NCI-H2081 treated with DMSO at 0.1 percent for 48 hours (cell line): ENCODE data around the gene CTNNA3.

ENCODE experiments used
- DNase-seq: peaks from one replicate; lab custom pipeline; 2025; lab: John Stamatoyannopoulos, UW

The CTNNA3 gene

DNA sequence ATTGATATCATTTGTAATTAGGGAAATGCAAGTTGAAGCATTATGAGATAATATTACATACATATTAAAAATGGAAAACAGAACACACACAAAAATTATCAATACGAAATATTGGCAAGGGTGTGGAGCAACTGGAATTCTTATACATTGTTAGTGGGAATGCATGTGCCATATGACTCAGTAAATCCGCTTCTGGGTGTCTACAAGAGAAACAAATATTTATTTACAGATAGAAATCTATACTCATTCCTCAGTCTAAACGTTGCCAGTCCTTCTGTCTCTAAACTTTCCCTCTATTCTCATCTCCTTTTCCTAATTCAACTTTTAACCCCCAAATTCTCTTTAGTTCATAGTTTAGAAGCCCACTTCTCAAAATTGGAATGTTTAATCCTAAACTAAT is 940.5 kb downstream of the CTNNA3 start:
- no peak for DNase-seq

DNA sequence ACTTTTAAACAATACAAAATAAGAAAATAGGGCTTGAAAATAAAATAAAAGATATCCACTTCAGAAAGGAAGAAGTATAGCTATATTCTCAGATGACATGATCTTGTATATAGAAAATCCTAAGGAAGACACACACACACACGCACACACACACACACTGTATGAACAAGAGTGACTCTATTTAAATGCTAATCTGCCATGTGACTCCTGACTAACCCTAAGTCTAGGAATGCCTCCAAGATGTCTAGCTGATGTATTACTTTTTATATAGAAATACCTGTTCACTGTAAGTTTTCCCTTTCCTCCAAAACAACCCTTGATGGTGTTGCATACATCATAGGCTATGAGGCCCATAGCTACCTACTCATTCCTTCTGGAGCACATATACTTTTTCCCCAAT is 943.3 kb downstream of the CTNNA3 start:
- DNase-seq, result no peak

DNA sequence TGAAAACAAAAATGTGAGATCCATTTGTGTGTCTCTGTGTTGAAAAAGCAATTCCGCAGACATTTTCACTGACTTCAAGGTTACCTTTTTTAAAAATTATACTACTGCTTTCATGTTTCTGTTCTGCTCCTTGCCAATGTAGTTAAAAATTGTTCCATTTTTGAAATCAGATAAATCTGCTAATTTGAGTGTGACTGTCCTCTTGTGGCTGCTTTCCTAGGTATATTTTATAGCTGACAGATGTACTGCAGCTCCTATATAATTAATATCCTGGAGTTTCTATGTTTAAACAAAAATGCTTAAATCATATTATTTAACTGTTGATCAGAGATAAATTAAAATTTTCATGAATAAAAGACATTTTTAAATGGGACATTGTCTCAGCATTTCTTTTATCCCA is 947.8 kb downstream of the CTNNA3 start:
- DNase-seq, result no peak

DNA sequence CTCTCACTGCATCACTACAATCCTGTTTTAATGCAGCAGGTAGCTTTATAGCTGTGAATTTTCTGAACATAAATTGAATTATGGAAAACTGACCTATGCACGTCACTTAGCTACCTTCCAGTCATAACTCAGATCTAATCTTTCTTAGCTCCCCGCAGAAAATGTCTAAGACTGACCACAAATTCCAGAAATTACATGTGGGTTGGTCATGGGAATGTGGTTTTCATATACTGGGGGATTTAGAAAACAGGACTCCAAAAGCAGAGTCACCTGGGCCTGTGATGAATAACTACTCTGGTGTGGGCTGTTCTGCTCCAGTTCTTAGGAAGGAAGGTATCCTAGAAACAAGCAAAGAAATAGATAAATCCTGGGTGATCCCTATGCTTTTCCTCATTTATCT is 948.5 kb downstream of the CTNNA3 start:
- no peak for DNase-seq

DNA sequence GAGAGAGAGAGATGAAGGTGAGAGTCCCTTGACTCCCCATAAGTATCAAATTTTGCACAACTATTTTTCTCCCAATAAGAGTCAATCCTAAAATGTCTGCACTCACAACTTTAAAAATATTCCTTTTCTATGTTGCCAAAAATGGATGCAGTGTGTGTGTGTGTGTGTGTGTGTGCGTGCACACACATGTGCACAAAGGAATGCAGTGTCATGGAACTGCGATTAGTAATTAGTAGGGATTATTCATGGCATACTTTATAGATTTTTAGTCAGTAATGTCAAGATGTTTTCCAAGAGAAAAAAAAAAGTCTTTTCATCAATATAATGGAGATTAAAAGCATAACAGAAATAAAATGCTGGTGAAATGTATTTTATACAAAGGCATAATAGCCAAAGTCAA is 949.3 kb downstream of the CTNNA3 start:
- DNase-seq, result no peak

DNA sequence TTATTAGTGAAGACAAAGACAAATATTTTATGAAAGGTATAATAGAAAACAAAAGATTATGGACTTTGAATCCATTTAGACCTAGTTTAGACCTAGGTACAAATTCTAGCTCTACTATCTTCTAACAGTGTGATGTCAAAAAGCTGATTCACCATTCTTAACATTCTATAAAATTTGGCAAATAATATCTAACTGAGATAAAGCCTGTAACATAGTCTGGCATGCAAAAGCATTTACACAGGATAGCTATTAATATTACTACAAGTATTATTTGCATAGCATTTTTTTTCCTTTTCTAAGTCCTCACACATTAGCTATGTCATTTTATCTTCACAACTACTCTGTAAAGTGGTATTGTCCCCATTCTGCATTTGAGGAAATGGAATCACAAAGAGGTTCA is 949.7 kb downstream of the CTNNA3 start:
- DNase-seq, result no peak

DNA sequence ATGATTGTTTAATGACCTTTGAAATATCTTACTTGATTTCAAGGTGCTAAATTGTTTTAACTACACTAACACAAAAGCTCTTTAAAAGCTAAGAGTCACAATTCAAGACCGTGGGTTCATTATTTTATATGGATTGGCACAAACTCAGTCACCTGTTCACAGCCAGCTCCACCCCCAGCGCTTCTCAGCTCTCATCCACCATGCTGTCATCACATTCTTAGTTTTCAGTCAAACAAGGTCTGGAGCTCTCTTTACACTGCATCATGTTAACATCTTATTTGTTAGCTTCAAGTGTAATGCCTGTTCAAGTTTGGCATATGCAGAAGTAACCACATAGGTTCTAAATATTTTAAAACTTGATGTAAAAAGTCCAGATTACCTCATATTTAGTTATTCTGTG is 951.1 kb downstream of the CTNNA3 start:
- no peak for DNase-seq

DNA sequence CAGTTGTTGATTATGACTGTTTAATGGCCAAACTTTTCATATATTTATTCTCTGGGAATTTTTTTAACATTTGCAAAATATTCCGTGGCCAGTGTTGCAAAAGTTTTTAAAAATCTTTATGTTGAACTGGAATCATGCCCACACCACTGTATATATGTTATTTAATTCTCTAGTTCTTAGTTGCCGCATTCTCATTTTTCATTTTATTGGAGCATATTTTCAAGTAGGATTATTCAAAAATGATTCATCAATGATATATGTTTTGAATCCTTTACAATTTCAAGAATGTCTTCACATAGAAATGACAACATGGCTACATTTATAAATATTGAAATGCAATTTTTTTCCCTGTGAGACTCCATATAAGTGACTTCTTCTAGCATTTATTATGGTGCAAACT is 958.8 kb downstream of the CTNNA3 start:
- DNase-seq, result no peak

DNA sequence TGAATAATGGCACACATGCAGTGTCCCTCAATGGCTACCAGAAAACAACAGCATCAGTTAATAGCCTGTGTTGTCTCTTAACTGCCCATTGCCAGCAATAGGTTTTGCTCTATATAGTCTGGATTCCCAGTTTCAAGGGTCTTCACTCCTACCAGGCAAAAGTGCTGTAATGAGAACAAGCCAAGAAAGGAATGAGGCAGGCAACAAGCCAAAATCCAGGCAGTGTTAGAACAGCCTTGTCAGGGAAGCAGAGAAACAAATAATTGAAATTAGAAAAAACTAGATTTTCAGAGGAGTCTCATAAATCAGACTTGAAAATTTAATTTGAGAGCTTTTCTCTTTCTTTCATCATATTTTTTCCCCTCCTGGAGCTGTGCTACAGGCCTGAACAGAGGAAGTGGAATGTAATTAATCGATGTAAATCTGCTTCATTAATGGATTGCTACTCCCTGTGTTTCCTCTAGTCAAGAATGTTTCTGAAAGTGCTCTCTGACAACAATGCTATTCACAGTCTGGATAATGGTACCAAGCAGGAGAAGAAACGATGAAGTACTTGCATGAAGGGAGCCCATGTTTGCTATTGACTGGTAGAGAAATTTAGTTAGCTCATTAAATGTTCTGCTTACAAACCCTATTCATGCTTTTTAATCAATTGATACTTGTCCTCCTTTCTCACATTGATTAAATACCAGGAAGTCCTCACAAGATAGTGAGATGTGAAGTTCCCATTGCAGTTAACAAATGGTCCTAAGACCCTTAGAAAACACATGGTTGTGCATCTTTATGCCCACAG is 972.2 kb downstream of the CTNNA3 start:
- no peak for DNase-seq

DNA sequence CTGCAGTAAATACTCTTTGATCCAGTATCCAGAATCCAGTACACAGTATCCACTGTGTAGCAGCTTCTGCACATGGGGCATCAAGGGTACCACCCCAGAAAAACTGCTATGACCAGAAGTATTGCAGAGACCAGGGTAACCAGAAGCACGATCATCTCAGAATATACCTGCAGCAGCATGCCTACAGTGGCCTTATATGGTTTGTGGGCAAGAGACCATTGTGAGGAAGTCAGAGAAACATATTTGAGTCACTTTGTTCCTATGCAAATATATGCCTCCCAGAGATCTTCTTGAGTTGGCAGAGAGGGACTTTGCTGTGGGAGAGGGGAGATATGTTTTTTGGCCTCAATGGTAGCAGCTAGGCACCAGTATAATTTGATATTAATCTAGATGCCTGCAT is 976.5 kb downstream of the CTNNA3 start:
- DNase-seq, result no peak

DNA sequence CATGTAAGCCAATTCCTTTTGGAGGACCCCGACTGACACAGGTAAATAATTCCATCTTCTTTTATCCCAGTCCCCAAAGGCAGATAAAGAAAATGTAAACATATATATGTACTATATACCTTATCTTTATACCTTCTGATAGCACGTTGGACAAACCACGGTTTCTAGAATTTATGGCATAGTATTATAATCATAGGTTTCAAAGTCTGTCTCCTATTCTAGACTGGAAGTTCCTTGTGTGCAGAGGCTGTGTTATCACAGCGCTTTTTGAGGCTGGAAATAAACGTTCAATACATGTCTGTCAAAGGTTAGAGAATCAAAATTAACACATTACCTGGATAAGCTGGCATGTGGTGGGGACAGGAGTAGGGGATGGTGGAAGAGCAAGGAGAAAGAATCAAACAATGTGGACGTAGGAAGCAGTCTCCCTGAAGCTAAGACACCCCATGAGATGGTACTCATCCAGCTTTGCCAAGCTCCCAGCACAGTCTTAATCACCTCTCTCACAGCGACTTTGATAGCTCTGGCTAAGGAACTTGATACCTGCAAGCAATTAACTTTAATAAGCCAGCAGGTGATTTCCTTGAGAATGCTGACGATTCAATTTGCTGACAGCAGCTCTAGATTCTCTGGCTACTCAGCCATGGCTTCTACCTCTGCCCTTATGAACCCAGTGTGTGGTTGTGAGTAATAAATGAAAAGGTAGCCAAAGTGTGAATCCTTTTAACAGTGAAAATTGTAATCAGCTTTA is 978.6 kb downstream of the CTNNA3 start:
- DNase-seq, result no peak

DNA sequence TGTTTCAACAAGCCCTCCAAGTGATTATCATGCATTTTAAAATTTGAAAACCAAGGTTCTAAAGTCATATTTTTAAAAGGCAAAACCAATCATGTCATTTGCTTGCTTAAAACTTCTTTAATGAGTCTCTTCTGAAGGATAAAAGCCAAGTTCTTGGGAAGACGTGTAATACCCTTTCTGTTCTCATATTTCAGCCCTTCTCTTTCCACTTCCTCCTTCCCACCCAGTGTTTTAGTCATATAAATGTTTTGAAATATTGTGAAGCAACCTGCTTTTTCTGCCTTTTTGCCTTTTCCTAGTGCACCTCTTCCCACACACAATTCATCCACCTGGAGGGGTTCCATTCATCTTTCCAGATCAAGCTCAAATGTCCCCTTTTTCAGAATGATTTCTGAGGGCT is 981.3 kb downstream of the CTNNA3 start:
- no peak for DNase-seq

DNA sequence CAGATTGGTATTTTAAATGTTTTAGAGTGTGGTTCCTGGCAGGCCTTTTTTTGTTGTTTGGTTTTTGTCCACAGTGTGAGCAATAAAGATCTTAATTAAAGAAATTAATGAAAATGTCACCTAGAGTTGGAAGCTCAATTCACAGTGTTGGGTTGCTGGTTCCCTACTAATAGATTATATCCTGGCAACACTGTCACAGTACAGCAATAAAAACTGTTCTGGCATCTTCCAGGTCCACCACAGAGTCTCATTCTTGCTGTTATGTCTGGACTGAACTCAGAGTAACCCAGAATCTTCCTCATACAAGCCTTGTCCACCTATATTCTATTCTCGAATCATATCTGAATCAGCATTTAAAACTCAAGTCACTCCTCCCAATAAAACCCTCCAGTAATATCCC is 982.6 kb downstream of the CTNNA3 start:
- DNase-seq, result no peak

DNA sequence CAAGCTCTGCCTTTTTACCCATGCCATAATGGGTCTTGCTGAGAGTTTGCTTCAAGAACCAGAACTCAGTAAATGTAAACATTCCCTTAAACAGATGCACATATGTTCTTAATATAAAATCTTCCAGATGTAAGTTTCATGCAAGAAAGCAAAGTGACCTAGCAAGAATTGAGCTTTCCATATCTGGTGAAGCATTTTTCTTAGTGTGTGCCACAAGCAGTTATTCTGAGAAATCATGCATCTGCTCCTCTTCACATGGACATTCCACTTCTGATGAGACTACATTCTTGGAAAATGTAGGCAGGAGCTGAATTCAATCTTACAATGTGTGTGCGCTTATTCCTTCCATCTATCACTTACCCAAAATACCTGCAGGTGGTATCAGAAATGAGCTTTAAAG is 997.9 kb downstream of the CTNNA3 start:
- no peak for DNase-seq

DNA sequence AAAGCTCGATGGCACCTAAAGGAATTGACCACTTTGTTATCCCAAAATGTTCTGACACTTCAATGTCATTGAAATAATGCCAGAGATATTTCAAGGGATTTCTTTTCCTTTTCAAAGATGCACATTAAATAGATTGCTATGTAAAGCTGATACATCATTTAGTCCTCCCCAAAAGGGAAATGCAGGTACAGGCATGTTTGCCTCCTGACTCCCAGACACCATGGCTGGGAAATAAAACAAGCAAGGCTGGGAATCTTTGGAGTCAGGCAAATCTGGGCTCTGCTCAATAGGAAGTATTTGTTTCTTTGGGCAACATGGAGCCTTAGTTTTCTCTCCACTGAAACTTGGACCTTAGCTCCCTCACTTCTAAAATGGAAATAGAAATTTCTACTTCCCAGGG is 1000.9 kb downstream of the CTNNA3 start:
- DNase-seq, result no peak

DNA sequence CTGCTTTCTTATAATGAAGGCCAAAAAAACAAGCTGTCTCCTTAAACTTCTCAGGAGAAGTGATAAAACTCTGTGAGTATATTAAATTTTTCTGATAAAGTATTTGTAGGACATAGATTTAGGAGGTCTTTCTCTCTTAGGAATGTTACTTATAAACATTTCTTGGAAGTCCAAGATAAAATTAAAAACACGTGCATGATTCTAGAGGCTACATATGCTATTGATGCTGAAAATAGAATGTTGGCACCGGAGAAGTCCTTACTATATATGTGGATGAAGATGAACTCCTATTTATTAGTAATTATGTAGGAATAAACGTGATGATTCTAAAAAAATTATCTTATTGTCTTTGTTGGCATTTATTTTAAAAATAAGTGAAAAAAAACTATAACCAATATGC is 1011.4 kb downstream of the CTNNA3 start:
- DNase-seq, result no peak

DNA sequence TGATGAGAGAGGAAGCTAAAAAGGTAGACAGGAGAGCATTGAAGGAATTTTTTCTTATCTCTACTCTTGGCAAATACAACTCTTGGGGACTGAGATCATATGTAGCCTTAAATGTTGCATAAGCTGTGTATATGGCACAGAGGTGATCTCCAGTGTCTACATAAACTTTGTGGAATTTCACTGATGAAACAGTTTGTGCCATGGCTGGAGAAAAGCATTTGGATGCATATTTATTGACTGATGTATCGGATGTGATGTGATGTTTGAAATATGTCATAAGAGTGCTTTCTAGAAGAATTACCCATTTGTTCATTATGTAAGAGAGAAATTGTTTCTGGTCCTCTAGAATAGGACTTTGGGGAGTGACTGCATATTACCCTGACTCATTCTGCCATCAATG is 1015.1 kb downstream of the CTNNA3 start:
- no peak for DNase-seq

DNA sequence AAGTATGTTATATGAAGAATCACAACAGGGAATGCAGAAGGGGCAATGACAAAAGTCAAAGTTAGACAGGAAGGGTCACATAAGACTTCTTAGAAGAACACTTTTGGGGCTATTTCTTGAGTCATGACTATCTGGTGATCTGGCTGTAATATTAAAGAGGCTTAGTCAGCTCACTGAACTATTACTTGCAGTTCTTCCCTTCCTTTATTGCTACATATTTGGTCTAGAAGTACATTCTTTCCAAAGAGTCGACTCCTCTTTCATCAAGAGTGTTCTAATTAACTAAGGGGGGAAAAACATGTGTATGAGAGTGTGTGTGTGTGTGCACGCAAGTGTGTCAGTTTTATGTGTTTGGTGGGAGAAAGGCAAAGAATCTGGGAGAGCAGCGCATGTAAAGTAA is 1017.5 kb downstream of the CTNNA3 start:
- DNase-seq, result no peak

DNA sequence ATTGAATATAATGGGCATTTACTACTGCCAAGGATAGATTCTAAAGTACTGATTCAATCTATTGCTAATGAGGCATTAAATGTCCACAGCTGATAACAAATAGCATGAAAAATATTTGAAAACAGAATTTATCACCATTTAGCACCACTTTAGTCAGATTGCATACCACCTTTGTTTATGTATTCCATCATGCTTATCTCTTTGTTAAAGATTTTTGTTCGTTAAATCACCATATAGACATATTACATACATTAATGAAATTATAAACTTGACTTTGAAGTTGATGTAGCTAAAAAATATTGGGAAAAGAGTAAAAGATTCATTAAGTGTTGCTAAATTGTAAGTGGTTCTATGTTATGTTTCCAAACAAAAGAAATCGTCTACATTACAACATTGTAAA is 1022.9 kb downstream of the CTNNA3 start:
- no peak for DNase-seq

DNA sequence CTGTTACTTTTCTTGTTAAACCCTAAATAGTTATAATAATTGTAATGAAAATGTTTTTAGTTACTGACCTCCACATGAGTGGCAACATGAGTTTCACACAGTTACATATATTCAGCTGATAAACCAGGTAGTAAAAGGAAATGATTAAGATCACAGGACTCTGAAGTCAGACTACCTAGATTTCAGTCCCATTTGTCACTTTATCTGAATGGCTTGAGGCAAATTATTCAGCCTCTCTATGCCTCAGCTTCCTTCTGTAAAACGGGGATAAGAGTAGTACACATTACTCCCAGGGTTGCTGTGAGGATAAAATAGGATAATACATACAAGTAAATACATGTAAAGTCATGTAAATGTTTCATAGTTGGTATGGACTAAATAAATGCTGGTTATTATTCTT is 1024.4 kb downstream of the CTNNA3 start:
- no peak for DNase-seq

DNA sequence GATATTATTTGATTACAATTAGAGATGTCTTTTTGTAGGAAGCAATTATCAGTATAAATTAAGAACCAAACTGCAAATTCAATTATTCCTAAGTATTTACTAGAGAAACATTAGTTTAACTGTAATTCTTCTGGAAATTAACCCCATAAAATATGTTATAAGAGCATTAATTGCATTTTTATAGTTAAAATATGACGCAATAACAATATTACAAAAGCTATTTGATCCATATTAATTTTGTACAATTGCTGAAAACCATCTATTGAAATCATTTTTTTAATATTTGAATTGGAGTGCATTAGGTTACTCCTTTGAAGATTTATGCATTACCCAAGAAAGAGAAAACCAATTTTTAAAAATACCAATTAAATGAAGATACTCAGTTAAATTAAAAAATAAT is 1024.9 kb downstream of the CTNNA3 start:
- no peak for DNase-seq

DNA sequence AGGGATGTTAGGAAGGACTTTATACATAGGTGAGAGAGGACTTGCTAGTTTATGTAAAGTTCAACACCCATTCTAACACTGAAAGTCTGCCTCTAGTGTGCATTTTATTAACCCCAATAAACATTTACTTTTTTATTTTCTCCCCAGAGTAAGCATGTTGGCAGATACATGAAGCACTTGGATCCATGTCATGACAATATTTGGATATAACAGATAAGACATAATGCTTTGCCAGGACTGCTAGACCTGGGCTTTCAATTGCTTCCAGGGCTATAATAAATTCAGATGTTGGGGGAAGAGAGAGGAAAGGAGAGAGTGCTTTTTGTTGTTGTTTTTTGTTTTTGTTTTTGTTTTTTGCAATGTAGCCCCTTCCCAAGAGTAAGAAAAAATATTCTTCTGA is 1039.5 kb downstream of the CTNNA3 start:
- no peak for DNase-seq

DNA sequence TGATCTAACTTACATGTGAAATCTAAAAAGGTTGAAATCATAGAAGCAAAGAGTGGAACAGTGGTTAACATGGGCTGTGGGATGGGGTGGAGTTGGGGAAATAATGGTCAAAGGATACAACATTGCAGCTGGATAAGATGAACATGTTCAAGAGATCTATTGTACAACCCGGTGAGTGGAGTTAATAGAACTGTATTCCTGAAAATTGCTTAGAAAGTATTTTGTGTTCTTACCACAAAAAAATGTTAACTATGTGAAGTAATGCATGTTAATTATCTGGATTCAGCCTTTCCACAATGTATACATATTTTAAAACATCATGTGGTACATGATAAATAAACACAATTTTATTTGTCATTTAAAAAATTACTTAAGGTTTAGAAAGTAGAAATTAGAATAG is 1041.1 kb downstream of the CTNNA3 start:
- no peak for DNase-seq
